Hepatocyte (in vitro differentiated cells): ENCODE results near the gene OSBP2. TPM values are rescaled to one million over a fixed set of nuclear protein-coding genes. Genes with fewer than 3 reads are reported as not detected.
A peak's percentile ranks its signal among the peaks of the same experiment; 100 is the strongest.

ENCODE experiments used
- DNase-seq: peaks from one replicate; pipeline ENCODE4 v3.0.0-alpha.2; 2016; ENCODE audit warnings: low spot score
- H2AFZ ChIP-seq: fragments of 200-600 bp; sonication (generic); 2 replicates; pipeline ENCODE4 v1.6.0; 2016; ENCODE audit warnings: antibody characterized with exemption, mild to moderate bottlenecking
- H3K27ac ChIP-seq: fragments of 200-600 bp; sonication (generic); 2 replicates; pipeline ENCODE4 v1.5.1; 2016; ENCODE audit warnings: mild to moderate bottlenecking
- H3K27me3 ChIP-seq: fragments of 200-600 bp; sonication (generic); 2 replicates; pipeline ENCODE4 v1.6.1; 2016
- H3K36me3 ChIP-seq: fragments of 200-600 bp; sonication (generic); replicated peaks from 2 replicates; pipeline ENCODE4 v1.5.1; 2016; ENCODE audit warnings: low read depth; ENCODE audit not compliant: insufficient read depth
- H3K4me1 ChIP-seq: fragments of 200-600 bp; sonication (generic); 2 replicates; pipeline ENCODE4 v1.5.1; 2016; ENCODE audit warnings: mild to moderate bottlenecking, moderate library complexity; ENCODE audit not compliant: insufficient read depth
- H3K4me2 ChIP-seq: fragments of 200-600 bp; sonication (generic); 2 replicates; pipeline ENCODE4 v1.6.0; 2016
- H3K4me3 ChIP-seq: fragments of 200-600 bp; sonication (generic); 2 replicates; pipeline ENCODE4 v1.5.1; 2016; ENCODE audit warnings: mild to moderate bottlenecking
- H3K79me2 ChIP-seq: fragments of 200-600 bp; sonication (generic); 2 replicates; pipeline ENCODE4 v1.6.0; 2017; ENCODE audit warnings: mild to moderate bottlenecking
- H3K9me2 ChIP-seq: fragments of 200-600 bp; sonication (generic); replicated peaks from 2 replicates; pipeline ENCODE4 v1.6.0; 2017; ENCODE audit warnings: mild to moderate bottlenecking; ENCODE audit not compliant: insufficient read depth
- H3K9me3 ChIP-seq: fragments of 200-600 bp; sonication (generic); 2 replicates; pipeline ENCODE4 v1.5.1; 2016; ENCODE audit warnings: low read depth, mild to moderate bottlenecking
- H4K20me1 ChIP-seq: fragments of 200-600 bp; sonication (generic); 2 replicates; pipeline ENCODE4 v1.6.0; 2016; ENCODE audit warnings: mild to moderate bottlenecking; ENCODE audit not compliant: insufficient read depth, poor library complexity, severe bottlenecking
- EZH2 ChIP-seq: fragments of 200-600 bp; sonication (generic); IDR thresholded peaks from 2 replicates; pipeline ENCODE4 v1.6.1; 2016; ENCODE audit warnings: antibody characterized with exemption, mild to moderate bottlenecking, borderline replicate concordance
- EZH2phosphoT487 ChIP-seq: fragments of 200-600 bp; sonication (generic); IDR thresholded peaks from one replicate; pipeline ENCODE4 v1.6.1; 2018; ENCODE audit warnings: antibody characterized with exemption, mild to moderate bottlenecking, low read depth, moderate library complexity; ENCODE audit not compliant: unreplicated experiment, severe bottlenecking
- WGBS: methylation state at CpG from one replicate; pipeline ENCODE4 v1.1.6; 2016; ENCODE audit warnings: low lambda C conversion rate; ENCODE audit errors: missing lambda C conversion rate; 5-methylcytosine and 5-hydroxymethylcytosine counted together
- microRNA counts: library from miRNA; unstranded; fragments of <30 nt; microRNA quantifications from one replicate; lab custom pipeline; 2017
- microRNA-seq: library from miRNA; unstranded; fragments of <30 nt; microRNA quantifications from one replicate; pipeline ENCODE4, GENCODE V29; 2017
- polyA plus RNA-seq: library from polyadenylated mRNA; unstranded; fragments of >200 nt; fragmentation: Nextera tagmentation; extraction: Ambion mirVana; gene quantifications from 2 replicates; pipeline ENCODE4 v1.2.1, GENCODE V29; 2016
- small RNA-seq: library from RNA; depleted of rRNA; stranded (forward); fragments of <200 nt; gene quantifications from one replicate; pipeline ENCODE3, GENCODE V24; 2014
- total RNA-seq: library from RNA; depleted of rRNA; stranded (reverse); fragments of >200 nt; gene quantifications from 2 replicates; pipeline ENCODE4 v1.2.3, GENCODE V29; 2014
- TF ChIP-seq, protein P1 (sequence below): fragments of 200-600 bp; sonication (generic); IDR thresholded peaks from 2 replicates; pipeline ENCODE4 v1.5.1; 2016; ENCODE audit warnings: antibody characterized with exemption, mild to moderate bottlenecking; ENCODE audit not compliant: poor library complexity

Gene OSBP2
- total and polyA plus RNA-seq, 2 experiments from 2014 or later, result 23.0 to 25.5 TPM

DNA sequence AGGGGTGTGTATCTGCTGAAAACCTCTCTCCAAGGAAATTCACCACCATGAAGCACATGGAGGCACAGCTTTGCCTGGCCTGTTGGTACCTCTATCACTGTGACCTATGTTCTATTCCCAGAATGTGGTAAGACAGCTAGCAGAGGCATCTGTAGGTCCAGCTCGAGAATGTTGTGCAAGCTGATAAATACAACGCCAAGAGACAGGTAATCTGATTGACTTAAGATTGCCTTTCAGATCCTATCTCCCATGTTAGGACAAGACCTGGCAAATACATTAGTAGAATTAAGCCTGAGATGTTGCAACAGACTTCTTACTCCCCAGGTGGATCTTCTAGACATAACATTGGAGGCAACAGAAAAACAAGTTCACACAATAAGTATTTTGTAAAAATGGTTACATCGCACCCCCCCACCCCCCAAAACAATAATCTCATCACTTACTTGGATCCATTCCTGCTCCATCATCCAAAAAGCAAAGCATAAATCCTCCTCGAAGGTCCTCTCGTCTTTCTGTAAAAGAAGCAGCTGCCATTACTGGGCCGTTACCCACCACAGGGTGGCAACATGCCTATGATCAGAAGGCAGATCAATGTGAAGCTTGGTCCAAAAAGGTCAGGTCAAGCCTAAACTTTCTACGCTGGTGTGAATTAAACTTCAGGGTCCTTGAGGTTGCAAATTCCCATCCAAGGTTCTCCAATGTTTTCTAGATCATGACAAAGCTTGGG lies 255.4 kb downstream of the OSBP2 start:
- peaks cover 3% of the 10 kb centered on the region for H3K36me3 ChIP-seq
- WGBS, result 83% methylated on average over 7 of the region's 7 CpGs
- no peak for TF ChIP-seq EZH2
- TF ChIP-seq EZH2phosphoT487, result no peak
- TF ChIP-seq, protein P1, sequence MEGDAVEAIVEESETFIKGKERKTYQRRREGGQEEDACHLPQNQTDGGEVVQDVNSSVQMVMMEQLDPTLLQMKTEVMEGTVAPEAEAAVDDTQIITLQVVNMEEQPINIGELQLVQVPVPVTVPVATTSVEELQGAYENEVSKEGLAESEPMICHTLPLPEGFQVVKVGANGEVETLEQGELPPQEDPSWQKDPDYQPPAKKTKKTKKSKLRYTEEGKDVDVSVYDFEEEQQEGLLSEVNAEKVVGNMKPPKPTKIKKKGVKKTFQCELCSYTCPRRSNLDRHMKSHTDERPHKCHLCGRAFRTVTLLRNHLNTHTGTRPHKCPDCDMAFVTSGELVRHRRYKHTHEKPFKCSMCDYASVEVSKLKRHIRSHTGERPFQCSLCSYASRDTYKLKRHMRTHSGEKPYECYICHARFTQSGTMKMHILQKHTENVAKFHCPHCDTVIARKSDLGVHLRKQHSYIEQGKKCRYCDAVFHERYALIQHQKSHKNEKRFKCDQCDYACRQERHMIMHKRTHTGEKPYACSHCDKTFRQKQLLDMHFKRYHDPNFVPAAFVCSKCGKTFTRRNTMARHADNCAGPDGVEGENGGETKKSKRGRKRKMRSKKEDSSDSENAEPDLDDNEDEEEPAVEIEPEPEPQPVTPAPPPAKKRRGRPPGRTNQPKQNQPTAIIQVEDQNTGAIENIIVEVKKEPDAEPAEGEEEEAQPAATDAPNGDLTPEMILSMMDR, result no peak

DNA sequence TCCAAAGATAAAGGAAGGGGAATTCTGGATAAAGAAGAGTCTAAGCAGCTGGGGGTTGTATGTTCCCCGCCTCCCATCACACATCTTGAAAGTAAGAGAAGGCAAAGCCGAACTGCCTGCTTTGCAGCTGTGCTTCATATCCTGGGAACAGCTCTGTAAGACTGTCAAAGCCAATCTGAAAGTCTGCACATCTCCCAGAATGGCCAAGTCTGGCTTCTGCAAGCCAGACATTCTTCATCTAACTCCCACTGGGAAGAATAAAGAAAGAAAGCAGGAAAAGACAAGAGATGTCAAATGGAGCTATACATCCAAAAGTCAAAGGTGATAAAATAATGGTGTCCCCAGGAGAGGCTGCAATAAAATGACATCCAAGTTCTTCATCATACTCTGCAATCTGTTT lies 258.5 kb downstream of the OSBP2 start:
- no peaks in the 10 kb centered on the region for H3K9me3 ChIP-seq
- H3K79me2 ChIP-seq, result peaks cover 15% of the 10 kb centered on the region
- TF ChIP-seq EZH2phosphoT487, result no peak
- no peaks in the 10 kb centered on the region for H3K27me3 ChIP-seq
- no peaks in the 10 kb centered on the region for H3K4me1 ChIP-seq
- DNase-seq, result no peak
- 67% methylated on average over 2 of the region's 2 CpGs for WGBS
- no peaks in the 10 kb centered on the region for H3K36me3 ChIP-seq
- H3K27ac ChIP-seq, result no peak overlapping the region
- no peak overlapping the region for H2AFZ ChIP-seq
- H3K9me2 ChIP-seq, result no peaks in the 10 kb centered on the region
- no peak overlapping the region for H3K4me2 ChIP-seq
- no peaks in the 10 kb centered on the region for H4K20me1 ChIP-seq
- H3K4me3 ChIP-seq, result no peak overlapping the region

More for the DNA sequence above, 255.4 kb downstream of the OSBP2 start:
- no peaks in the 10 kb centered on the region for H3K9me3 ChIP-seq
- no peak overlapping the region for H3K27ac ChIP-seq
- DNase-seq, result no peak
- no peak overlapping the region for H3K4me2 ChIP-seq
- no peaks in the 10 kb centered on the region for H3K27me3 ChIP-seq
- no peaks in the 10 kb centered on the region for H3K9me2 ChIP-seq
- no peak overlapping the region for H3K4me3 ChIP-seq
- no peaks in the 10 kb centered on the region for H3K4me1 ChIP-seq
- no peaks in the 10 kb centered on the region for H4K20me1 ChIP-seq
- no peak overlapping the region for H2AFZ ChIP-seq
- peaks cover 12% of the 10 kb centered on the region for H3K79me2 ChIP-seq

DNA sequence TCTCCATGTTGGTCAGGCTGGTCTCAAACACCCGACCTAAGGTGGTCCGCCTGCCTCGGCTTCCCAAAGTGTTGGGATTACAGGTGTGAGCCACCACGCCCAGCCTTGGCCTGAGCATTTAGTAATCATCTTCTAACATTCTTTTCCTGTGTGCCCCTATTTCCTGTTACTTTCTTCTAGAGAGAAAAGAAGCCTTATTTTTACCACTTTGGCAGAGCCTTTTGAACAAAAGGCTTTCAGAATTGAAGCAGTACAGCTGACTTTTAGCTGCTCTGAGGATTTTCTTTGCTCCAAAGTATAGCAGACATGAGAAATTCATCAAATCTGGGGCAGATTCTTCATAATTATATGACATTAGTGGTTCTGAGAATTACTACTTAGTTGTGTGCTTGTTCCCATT lies 260.5 kb downstream of the OSBP2 start:
- no peak for DNase-seq
- Histone ChIP-seq H3K27me3 (no peaks in the 10 kb centered on the region), H4K20me1 (no peaks in the 10 kb centered on the region), H3K9me3 (no peaks in the 10 kb centered on the region), H3K4me1 (peaks cover 7% of the 10 kb centered on the region), H3K27ac (no peak overlapping the region), H2AFZ (no peak overlapping the region), H3K4me3 (no peak overlapping the region), H3K4me2 (no peak overlapping the region), H3K79me2 (peaks cover 34% of the 10 kb centered on the region), H3K9me2 (no peaks in the 10 kb centered on the region), H3K36me3 (no peaks in the 10 kb centered on the region)
- WGBS, result 100% methylated on average over 4 of the region's 4 CpGs
- TF ChIP-seq EZH2 (no peak), EZH2phosphoT487 (no peak)
- TF ChIP-seq, protein P1, result no peak

MicroRNAs encoded within 50 kb of the gene (microRNA counts, 767-probe panel; counts per million panel counts)
- microRNA hsa-miR-3200-3p (lab: Ali Mortazavi, UCI), result not detected

Small RNA genes within 50 kb of the gene (microRNA-seq; reads per million reads assigned to microRNA genes)
- 48.7 reads per million, percentile 52 among the genes with 10 or more reads in this experiment for gene MIR3200

Small RNA genes within 50 kb of the gene (small RNA-seq; reads per million reads assigned to genes)
- gene MIR3200, result 1.4 reads per million, percentile 80 among the genes with 10 or more reads in this experiment

Other genes with a start within 250 kb of the OSBP2 start
- gene SEC14L3, start 222.9 kb upstream of the OSBP2 start, total RNA-seq, result not detected in 2 replicates
- not detected in 2 replicates for gene SEC14L3, start 222.9 kb upstream of the OSBP2 start, polyA plus RNA-seq
- not detected in 2 replicates for gene SEC14L4, start 189.2 kb upstream of the OSBP2 start, total RNA-seq
- gene SEC14L4, start 189.2 kb upstream of the OSBP2 start, polyA plus RNA-seq, result not detected in 2 replicates
- gene SEC14L6, start 148.1 kb upstream of the OSBP2 start, total RNA-seq, result 0.07 and 0.36 TPM in 2 replicates
- 0.39 TPM in 1 of 2 replicates, not detected in the other for gene SEC14L6, start 148.1 kb upstream of the OSBP2 start, polyA plus RNA-seq
- gene GAL3ST1, start 120.2 kb upstream of the OSBP2 start, total RNA-seq, result 11.4 and 13.0 TPM in 2 replicates
- 17.1 and 25.5 TPM in 2 replicates for gene GAL3ST1, start 120.2 kb upstream of the OSBP2 start, polyA plus RNA-seq
- gene PES1, start 103.0 kb upstream of the OSBP2 start, total RNA-seq, result 42.4 and 45.8 TPM in 2 replicates
- gene PES1, start 103.0 kb upstream of the OSBP2 start, polyA plus RNA-seq, result 54.7 and 59.5 TPM in 2 replicates
- gene TCN2, start 87.7 kb upstream of the OSBP2 start, total RNA-seq, result 26.2 and 28.8 TPM in 2 replicates
- gene TCN2, start 87.7 kb upstream of the OSBP2 start, polyA plus RNA-seq, result 35.5 and 39.3 TPM in 2 replicates
- gene SLC35E4, start 59.1 kb upstream of the OSBP2 start, total RNA-seq, result 1.4 and 3.1 TPM in 2 replicates
- gene SLC35E4, start 59.1 kb upstream of the OSBP2 start, polyA plus RNA-seq, result 5.5 and 5.8 TPM in 2 replicates
- gene DUSP18, start 27.0 kb upstream of the OSBP2 start, total RNA-seq, result 7.7 and 10.4 TPM in 2 replicates
- 7.9 and 11.2 TPM in 2 replicates for gene DUSP18, start 27.0 kb upstream of the OSBP2 start, polyA plus RNA-seq